Right renal cortex interstitium (tissue), 3 donors: ENCODE results near the gene CELF2. TPM values are rescaled to one million over a fixed set of nuclear protein-coding genes. Genes with fewer than 3 reads are reported as not detected.

Source experiments
- DNase-seq, 3 donors: peaks; one replicate each; pipeline ENCODE4 v3.0.0-alpha.2; 2013; ENCODE audit warnings: low read depth in 3 of 3, low spot score in 2 of 3
- polyA plus RNA-seq, 3 donors: library from polyadenylated mRNA; unstranded; fragments of 120-200 nt; gene quantifications; one replicate each; pipeline ENCODE4 v1.2.1, GENCODE V29; 2013; ENCODE audit not compliant: insufficient read length in 3 of 3

CELF2 gene
- polyA plus RNA-seq, 3 donors: 9.6 to 11.8 (median 10.8) TPM

DNA sequence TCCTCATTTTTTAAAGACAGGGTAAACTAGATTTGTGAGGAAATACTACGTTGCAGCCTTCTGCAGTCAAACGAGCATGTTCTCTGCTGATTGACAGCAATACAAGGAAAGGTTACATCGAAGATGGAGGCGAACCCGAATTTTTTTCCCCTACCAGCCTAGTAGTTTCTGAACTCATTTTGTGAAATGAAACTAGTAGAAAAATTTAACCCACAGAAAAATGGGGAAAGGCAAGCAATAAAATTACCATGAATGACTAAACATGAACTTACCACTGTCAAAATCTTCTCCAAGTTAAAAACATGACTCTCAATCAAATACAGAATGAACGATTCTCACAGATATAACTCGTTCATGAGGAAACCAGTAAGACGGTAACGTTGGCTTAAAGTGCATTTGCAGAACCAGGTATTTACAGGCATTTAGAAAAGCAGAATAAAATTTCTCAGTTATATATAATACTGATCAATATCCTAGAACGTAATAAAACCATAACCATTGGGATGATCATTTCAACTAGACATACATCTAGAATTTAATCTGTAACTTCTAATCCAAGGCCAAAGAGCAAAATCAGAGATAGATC is 73.9 kb downstream of the CELF2 start:
- DNase-seq: no peak

- no peak for DNase-seq
These were observed 76.4 kb downstream of the CELF2 start for GRCh38 chr10:11093771-11094736.

DNA sequence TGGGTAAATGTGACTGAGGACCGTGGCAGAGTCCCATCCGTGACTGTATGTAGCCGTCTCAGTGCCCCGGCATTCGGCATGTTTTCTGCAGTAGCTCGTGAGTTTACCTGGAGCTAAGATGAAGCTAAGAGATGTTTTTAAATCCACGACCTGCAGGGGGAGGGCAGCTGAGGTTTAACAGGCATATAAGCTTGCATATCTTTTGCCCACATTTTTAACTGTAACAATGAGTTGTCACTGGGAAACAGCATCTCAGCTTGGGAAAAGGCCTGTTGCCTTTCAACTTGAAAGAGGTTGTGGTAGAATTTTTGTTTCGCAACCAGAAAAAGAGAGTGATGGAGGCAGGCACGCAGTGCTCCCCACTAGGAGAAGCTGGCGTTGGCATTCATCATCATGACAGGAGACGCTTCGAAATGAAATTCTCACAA is 77.7 kb downstream of the CELF2 start:
- DNase-seq: no peak

DNA sequence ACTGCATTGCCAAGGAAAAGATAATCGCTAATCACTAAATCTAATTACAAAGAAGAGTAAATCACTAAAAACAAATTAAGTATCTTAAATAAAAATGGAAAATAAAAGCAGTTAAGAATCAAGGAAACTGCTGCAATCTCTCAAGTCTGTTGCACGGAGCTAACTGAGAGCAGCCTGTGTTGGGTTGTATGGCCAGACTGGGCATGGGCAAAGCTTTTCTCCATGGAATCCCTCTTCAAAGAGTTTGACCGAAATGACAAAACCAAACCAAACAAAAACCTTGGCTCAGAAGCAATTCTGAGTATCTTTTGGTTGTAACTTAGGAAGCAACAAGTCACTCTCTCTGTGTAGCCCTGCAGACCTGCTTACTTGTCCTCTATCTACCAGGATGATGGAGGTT is 78.8 kb downstream of the CELF2 start:
- DNase-seq: no peak

DNA sequence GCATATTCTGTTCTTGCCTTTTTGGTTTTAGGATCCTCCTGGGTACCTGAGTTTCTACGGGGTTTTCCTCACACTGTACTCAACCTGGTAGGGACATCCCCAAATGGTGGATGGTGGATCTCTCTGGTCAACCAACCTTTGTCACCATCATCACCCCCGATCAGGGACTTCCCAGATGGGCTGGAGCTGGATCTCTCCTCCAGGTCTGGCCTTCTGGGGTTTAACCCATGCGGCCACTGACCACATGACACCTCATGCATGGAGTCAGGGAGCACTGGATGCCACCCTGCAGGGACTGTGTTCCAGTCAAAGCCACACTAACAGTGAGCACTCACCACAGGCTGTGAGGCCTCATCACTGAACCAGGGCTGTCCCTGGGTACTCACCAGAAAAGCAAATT is 80.0 kb downstream of the CELF2 start:
- DNase-seq: no peak

- DNase-seq: no peak
These were observed 81.0 kb downstream of the CELF2 start for GRCh38 chr10:11098666-11099065.

DNA sequence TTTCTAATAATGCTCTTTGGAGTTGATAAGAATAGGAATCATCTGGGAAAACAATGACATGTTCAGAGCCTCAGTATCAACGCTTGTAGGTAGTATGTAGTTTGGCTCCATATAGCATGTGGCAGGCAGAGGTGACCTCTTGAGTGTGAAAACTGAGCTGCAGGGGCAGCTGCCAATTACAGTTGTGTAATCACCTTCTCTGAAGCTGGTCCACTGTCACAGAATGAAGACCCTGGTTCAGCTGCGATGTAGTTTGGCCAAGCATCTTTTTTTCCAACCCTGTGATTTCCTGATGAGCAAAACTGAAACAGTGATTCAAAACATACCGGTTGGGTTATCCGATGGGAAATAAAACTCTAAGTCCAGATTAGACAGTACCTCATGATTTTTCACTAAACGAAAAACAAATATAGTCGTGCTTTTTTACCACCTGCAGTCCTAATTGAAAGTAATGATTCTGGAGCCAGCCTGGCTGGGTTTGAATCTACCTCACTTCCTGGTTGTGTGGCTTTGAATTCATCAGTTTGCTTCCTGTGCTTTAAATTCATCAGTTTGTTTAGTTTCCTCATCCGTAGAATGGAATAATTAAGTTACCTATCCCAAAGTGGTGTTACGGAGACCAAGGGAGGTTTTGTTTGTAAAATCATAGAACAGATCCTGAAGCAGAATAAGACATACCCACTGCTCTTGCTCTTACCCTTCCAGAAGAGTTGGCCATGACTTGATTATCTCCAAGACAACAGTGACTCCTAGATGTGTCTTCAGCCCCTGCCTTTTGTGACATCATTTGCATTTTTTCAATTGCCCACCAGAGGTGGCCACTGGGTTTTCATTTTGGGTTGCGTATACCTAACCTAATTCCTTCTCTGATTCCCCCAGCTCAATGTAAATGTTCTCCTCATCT is 87.4 kb downstream of the CELF2 start:
- no peak for DNase-seq

GRCh38 chr10:11105676-11106004 is 88.0 kb downstream of the CELF2 start:
- DNase-seq: no peak

DNA sequence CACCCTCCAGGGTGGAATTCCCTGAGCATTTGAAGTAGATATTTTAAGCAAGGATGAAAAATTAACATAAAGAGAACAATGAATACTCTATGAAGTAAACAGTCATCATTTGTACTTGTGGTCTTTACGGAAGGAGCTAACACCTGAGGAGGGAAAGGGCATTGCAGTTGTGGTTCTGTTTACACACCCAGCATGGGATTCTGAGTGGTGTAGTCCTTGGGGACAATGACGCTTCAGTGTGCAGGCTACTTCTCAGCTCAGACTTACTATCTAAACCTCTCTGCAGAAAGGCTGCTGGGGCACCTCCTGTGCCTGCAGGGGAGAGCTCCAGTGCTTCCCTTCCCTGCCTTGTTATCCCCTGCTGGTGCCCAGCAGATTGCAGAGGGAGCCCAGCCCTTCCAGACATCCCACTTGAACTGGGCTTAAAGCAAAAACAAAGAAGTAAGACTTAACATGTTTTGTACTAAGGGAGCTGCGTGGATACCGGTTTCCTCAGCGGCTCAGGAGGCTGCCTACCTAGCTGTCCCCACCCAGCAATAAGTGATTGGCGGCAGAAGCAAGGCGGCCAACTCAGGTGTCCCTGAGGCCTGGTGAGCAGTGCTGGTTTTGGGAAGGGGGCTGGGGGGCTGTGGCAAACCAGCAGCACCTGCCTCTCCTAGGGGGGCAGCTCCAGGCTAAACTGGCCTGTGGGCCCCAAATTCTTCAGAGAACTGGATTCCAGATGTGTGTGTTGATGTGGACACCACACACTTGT is 89.1 kb downstream of the CELF2 start:
- DNase-seq: no peak

GRCh38 chr10:11107948-11108347 is 90.3 kb downstream of the CELF2 start:
- DNase-seq: no peak

DNA sequence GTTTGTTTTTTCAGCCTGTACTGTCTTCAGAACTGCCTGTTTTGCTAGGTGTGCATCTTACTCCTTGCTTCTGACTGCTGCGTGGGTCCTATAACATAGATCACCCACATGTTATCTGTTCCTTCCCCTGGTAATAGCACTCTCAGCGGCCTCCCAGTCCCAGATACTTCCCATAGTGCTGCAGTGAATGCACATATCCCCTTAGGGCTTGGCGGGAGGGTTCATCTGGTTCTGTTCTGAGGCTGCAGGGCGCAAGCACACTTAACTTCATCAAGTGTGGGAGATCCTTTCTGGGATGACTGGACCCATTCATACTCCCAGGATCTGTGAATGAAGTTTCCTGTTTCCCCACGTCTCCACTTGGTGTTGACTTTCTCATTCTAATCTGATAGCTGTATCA is 90.7 kb downstream of the CELF2 start:
- no peak for DNase-seq

GRCh38 chr10:11109590-11109989 is 91.9 kb downstream of the CELF2 start:
- DNase-seq: no peak

DNA sequence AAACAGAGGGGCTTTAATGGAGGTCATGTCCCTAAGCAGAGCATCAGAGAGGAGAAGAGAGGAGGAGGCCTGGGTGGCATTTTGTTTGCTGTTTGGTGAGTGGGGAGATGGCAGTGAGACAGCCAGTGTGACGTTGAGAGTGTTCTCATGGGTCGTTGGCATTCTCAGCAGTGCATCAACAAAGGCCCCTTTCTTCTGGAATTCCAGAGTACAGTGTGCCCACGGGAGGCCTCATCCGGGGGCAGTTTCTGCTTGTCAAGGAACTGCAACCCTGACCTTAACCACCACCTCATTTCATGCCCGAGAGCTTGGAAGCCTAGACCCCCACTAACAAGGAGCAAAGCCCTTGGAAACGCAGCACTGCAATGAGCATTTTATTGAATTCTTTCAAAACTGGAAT is 92.9 kb downstream of the CELF2 start:
- DNase-seq: peak in 1 of 3 donors; percentile 24

- DNase-seq: no peak
These were observed 93.8 kb downstream of the CELF2 start for GRCh38 chr10:11111490-11111889.

- no peak for DNase-seq
These were observed 95.0 kb downstream of the CELF2 start for GRCh38 chr10:11112718-11113117.

GRCh38 chr10:11113156-11113555 is 95.5 kb downstream of the CELF2 start:
- no peak for DNase-seq

DNA sequence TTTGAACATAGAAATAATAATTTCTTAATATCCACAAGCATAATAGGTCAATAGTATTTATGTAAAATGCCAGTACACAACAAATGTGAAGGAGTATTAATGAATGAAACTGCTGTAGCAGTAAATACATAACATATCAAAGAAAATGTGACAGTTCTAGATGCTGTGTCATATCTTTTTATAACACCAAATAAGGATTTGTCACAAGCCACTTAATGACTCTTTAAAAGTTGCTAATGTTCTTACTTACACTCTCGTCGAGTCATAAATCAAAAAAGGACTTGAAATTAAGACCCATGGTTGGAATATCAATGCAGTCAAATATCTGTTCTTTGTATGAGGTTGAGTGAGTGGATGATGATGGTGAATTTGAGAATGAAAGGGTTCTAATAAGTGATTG is 96.6 kb downstream of the CELF2 start:
- no peak for DNase-seq

DNA sequence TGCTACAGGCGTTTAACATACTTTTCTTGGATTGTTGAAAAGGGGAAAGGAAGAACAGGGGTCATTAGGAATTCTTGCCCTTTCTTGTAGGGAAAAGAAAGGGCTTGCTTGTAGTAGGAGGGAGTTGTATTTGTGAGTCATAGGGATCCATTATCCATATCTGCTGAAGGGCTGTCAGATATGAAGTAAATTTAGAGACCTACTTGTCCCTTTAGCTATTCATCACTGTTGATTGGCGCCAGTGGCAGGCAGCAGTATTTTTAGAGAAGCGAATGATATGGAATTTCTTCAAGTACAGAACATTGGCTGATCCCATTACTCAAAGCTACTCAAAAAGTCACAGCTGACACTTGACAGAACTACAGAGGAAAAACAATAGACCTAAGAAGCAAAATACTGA is 97.7 kb downstream of the CELF2 start:
- DNase-seq: no peak

GRCh38 chr10:11116361-11116760 is 98.7 kb downstream of the CELF2 start:
- DNase-seq: no peak

GRCh38 chr10:11116817-11117216 is 99.1 kb downstream of the CELF2 start:
- DNase-seq: no peak

- DNase-seq: no peak
These were observed 101.0 kb downstream of the CELF2 start for GRCh38 chr10:11118686-11119085.
